Inflammatory macrophage (primary cell): ENCODE data around the gene DYNLL1.
"Not testable (repeated sequence)": the region's sequence is repeated elsewhere in the genome, so short reads cannot be mapped to it uniquely, and the experiment has no call there.

Experiments used
- DNase-seq, 2 donors: peaks; one replicate each; pipeline ENCODE4 v3.0.0-alpha.2; 2020 to 2022

DYNLL1 gene

DNA sequence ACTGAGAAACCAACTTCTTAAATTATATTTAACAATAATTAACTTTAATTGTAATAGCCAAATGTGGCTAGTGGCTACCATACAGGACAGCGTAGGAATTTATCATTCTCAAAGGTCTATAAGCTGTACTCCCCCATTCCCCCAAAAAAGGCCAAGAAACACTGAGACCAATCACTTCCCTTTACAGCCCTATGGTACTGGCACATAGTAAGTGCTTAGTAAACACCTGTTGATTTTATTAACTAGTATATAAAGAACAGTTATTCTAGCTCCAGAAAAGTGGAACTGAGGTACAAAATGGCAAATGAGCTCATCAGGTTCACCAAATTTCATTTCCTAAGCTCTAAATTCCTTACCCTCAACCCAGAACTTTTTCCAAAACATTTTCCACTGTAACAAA lies 20.3 kb upstream of the DYNLL1 start:
- no peak for DNase-seq

GRCh38 chr12:120479458-120479857 lies 16.5 kb upstream of the DYNLL1 start:
- DNase-seq = no peak

GRCh38 chr12:120480211-120480610 lies 15.7 kb upstream of the DYNLL1 start:
- DNase-seq = no peak

DNA sequence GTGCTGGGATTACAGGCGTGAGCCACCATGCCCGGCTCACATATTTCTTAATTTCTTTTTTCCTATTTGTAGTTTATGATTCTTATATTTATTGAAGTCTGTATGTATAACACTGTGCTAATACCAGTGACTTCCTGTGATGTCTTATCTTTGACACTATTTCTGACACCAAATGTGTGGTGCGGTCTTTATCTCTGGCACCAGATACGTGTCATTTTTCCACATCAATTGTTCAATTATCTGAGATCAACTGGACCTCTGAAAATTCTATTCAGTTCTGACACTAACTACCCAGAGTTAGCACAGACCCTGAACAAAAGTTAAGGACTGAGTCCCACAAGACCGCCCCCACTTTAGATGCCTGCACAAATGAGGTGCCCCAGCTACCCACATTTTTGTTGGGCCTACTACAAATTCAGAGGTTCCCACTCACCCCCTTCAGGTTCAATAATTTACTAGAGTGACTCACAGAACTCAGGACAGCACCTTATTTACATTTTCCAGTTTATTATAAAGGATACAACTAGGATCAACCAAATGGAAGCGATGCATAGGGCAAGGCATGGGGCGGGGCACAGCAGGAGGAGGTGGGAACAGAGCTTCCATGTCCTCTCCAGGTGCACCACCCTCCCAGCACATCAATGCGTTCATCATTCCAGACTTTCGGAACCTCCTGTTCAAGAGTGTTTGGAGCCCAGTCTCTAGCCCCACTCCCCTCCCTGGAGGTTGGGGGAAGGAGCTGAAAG lies 14.7 kb upstream of the DYNLL1 start:
- no peak for DNase-seq

- DNase-seq = peak; percentile 31 to 48
Measured at GRCh38 chr12:120483621-120484020, 12.3 kb upstream of the DYNLL1 start.

GRCh38 chr12:120485961-120486881 lies 9.7 kb upstream of the DYNLL1 start:
- no peak for DNase-seq

DNA sequence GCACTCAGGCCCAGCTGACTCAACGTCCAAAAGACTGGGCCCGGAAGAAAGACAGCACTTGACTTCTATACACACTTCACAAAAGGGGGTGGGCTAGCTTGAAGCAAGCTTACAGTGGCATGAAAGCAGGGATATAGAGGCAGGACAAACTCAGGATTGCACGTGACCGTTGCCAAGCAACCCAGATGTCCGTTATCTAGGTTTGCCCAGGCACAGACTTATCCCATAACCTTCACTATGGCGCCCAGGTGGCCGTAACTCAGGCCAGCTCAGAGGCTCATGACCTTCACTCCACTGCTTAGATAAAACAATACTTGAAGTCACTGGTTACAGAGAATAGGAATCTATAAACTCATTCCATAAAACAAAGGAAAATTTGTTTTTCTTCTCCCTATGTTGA lies 8.4 kb upstream of the DYNLL1 start:
- DNase-seq = not testable (repeated sequence)

DNA sequence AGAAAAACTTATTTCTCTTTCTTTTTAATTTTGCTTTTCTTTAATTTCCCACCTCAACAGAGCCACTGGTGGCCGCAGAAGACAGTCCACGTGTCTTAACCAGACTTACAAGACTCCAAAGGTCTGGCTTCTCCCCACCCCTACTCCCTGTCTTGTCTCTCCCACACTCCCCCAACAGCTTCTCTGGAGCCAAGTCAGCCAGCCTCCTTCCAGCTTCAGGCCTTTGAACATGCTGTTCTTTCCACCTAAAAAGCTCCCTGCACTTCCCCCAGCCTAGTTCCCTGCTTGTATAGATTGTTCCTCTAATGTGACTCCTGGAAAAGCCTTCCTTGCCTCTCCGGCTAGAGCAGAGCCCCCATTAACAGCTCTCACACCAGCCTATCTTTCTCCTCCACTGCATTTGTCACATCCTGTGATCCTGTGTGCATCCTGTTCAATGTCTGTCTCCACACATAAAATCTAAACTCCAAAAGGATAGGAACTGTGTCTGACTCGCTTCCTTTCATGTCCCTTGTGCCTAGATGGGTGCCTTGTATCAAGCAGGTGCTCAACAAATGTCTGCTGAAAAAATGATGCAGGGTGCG lies 7.8 kb upstream of the DYNLL1 start:
- DNase-seq = no peak

DNA sequence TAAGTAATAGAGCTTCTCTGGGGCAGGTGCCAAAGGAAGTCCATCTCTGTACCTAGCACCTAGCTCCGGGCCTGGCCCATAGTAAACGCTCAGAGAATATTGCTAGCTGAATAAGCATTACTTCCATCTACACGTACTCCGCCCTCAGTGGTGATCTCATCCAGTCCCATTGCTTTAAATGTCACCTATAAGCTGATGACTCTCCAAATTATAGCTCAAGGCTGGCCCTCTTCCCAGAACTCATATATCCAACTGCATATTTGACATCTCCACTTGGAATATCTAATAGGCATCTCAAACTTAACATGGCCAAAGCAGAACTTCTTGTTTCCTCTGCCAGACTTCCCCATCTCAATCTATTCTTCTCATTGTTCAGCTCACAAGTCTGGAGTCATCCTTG lies 6.9 kb upstream of the DYNLL1 start:
- DNase-seq = no peak

GRCh38 chr12:120490325-120490724 lies 5.6 kb upstream of the DYNLL1 start:
- DNase-seq = no peak

GRCh38 chr12:120490833-120491512 lies 4.9 kb upstream of the DYNLL1 start:
- DNase-seq = no peak

- DNase-seq = no peak
Measured at GRCh38 chr12:120495186-120495730, 655 bp upstream of the DYNLL1 start.

- peak; percentile 67 to 77 for DNase-seq
Measured at GRCh38 chr12:120496413-120497340, 764 bp downstream of the DYNLL1 start.

- no peak for DNase-seq
Measured at GRCh38 chr12:120497524-120498150, 1.7 kb downstream of the DYNLL1 start.

DNA sequence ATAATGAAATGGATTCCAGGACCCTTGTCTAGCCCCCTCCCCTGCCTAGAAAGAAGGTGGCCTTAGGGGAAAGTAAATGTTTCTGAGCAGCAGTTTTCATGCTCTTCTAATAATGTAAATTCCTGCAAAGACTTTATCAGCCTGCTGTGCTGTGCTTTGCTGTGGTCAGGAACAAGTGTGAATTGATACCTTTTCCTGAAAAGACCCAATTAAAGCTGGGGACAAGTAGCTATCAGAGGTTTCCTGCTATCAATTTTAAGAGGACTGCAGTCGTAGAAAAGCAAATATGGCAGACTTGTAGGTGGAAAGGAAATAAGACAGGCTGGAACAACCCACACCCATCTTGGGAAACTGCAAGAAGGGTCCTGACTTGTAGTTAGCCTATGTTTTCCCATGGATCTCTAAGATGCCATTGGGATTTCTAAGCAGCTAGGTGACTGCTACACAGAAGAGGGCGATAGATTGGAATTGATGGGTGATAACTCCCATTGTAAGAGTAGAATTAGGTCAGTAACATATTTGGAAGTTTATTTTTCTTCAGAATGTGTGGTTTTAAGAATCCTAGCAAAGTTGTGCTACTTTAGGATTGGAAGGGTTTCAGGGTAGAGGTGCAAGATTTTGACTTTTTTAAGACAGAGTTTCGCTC lies 3.1 kb downstream of the DYNLL1 start:
- DNase-seq = no peak

DNA sequence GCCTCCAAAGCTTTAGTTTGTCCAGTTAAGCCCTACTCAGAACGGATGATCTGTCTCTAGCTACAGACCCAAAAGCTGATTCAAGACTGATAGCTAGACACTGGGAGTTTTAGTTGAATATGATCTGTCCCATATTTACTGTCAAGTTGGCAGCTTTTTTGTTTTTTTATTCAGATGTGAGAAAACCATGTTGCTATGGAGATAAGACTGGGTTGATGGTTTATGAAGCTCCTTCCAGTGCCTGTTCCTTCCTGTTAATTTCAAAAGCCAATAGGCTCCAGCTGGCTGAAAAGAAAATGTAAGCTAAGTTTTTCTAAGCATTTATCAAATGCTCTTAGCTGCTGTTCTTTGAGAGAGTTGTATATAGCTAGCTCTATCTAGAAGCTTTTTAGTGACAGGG lies 4.7 kb downstream of the DYNLL1 start:
- no peak for DNase-seq

GRCh38 chr12:120504587-120504986 lies 8.7 kb downstream of the DYNLL1 start:
- DNase-seq = no peak

- DNase-seq = no peak
Measured at GRCh38 chr12:120508537-120508936, 12.6 kb downstream of the DYNLL1 start.

GRCh38 chr12:120514002-120514401 lies 18.1 kb downstream of the DYNLL1 start:
- no peak for DNase-seq

DNA sequence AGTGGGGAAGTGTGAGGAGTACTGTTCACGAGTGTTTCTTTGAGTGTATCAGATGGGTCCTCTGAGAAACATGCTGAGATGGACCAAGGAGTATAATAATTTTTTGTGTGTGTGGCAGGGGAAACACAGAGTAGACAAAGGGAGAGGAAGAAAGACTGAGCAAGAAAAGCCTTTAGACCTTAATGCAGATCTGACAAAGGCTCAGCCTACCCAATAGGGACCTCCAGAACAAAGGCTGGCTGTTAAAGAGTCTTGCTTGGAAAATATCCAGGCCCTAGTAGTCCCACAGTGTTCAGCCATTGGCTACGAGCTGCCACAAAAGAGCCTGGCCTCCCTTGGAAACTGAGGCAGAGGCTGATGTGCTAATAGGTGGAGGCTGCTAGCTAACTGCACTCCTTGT lies 19.6 kb downstream of the DYNLL1 start:
- no peak for DNase-seq
